Left ventricle myocardium superior (tissue), 1 donor: ENCODE results near the gene UBTD2. TPM values are rescaled to one million over a fixed set of nuclear protein-coding genes. Genes with fewer than 3 reads are reported as not detected.
A peak's percentile ranks its signal among the peaks of the same experiment; 100 is the strongest.

Source experiments
- ATAC-seq: fragments of 200-7000 bp; cut with Tn5 transposase; one replicate; pipeline ENCODE4 v1.9.1; 2020; ENCODE audit warnings: mild to moderate bottlenecking, moderate library complexity
- DNase-seq: peaks from one replicate; pipeline ENCODE4 v3.0.0-alpha.2; 2020
- intact Hi-C: fragments of 100-400 bp; cut with micrococcal nuclease; formaldehyde crosslinking; loops from one replicate; pipeline ENCODE4 v1.11.0; 2022
- total RNA-seq: library from RNA; stranded (reverse); fragmentation: NEBNext Ultra II Directional; extraction: Animal tissue kit (Norgen Biotek cat#: 25700); gene quantifications from one replicate; pipeline ENCODE4 v1.2.1, GENCODE V29; 2021
- donor health status: DM: no; HTN: yes; CAD: no; lungs with severe emphysema.

UBTD2 gene
- total RNA-seq, 1 donor from 2014 or later: 8.7 TPM

- peak; percentile 30 for ATAC-seq
Measured at GRCh38 chr5:172266071-172266675, 17.4 kb downstream of the UBTD2 start.

GRCh38 chr5:172264815-172265395, 18.7 kb downstream of the UBTD2 start:
- no peak for ATAC-seq
- no peak for DNase-seq
- intact Hi-C loops: no loop called here

More at GRCh38 chr5:172266071-172266675, 17.4 kb downstream of the UBTD2 start:
- DNase-seq: no peak
- intact Hi-C loops: no loop called here

- no peak for ATAC-seq
- intact Hi-C loops: no loop called here
- no peak for DNase-seq
Measured at GRCh38 chr5:172255444-172255843, 28.1 kb downstream of the UBTD2 start.

GRCh38 chr5:172252501-172252900, 31.1 kb downstream of the UBTD2 start:
- DNase-seq: no peak
- intact Hi-C loops: no loop called here
- no peak for ATAC-seq

GRCh38 chr5:172251419-172251818, 32.1 kb downstream of the UBTD2 start:
- intact Hi-C loops: no loop called here
- no peak for DNase-seq
- no peak for ATAC-seq

- no peak for ATAC-seq
- no peak for DNase-seq
- intact Hi-C loops: no loop called here
Measured at GRCh38 chr5:172248637-172249036, 34.9 kb downstream of the UBTD2 start.

- DNase-seq (no peak), ATAC-seq (no peak)
- intact Hi-C loops: no loop called here
Measured at GRCh38 chr5:172245703-172246125, 37.9 kb downstream of the UBTD2 start.

- no peak for DNase-seq
- no peak for ATAC-seq
- intact Hi-C loops: no loop called here
Measured at GRCh38 chr5:172245046-172245445, 38.5 kb downstream of the UBTD2 start.

GRCh38 chr5:172243302-172243701, 40.3 kb downstream of the UBTD2 start:
- no peak for ATAC-seq
- no peak for DNase-seq
- intact Hi-C loops: no loop called here

- ATAC-seq: no peak
- intact Hi-C loops: no loop called here
- DNase-seq: no peak
Measured at GRCh38 chr5:172238334-172238733, 45.2 kb downstream of the UBTD2 start.

- intact Hi-C loops: no loop called here
- no peak for ATAC-seq
- no peak for DNase-seq
Measured at GRCh38 chr5:172235827-172236736, 47.5 kb downstream of the UBTD2 start.

- ATAC-seq: no peak
Measured at GRCh38 chr5:172235132-172235780, 48.3 kb downstream of the UBTD2 start.

GRCh38 chr5:172234031-172234430, 49.5 kb downstream of the UBTD2 start:
- ATAC-seq: no peak
- no peak for DNase-seq
- intact Hi-C loops: no loop called here

More at GRCh38 chr5:172235132-172235780, 48.3 kb downstream of the UBTD2 start:
- intact Hi-C loops: no loop called here
- DNase-seq: no peak

- DNase-seq (no peak), ATAC-seq (no peak)
- intact Hi-C loops: no loop called here
Measured at GRCh38 chr5:172229904-172230303, 53.7 kb downstream of the UBTD2 start.

GRCh38 chr5:172224996-172225395, 58.6 kb downstream of the UBTD2 start:
- ATAC-seq (no peak), DNase-seq (no peak)
- intact Hi-C loops: no loop called here

GRCh38 chr5:172223901-172224873, 59.4 kb downstream of the UBTD2 start:
- DNase-seq (no peak), ATAC-seq (no peak)
- intact Hi-C loops: no loop called here

GRCh38 chr5:172219296-172219695, 64.3 kb downstream of the UBTD2 start:
- ATAC-seq (no peak), DNase-seq (no peak)
- intact Hi-C loops: no loop called here

GRCh38 chr5:172216345-172216744, 67.2 kb downstream of the UBTD2 start:
- ATAC-seq: no peak
- intact Hi-C loops: no loop called here
- DNase-seq: no peak

- intact Hi-C loops: no loop called here
- ATAC-seq: no peak
- DNase-seq: no peak
Measured at GRCh38 chr5:172213126-172213525, 70.4 kb downstream of the UBTD2 start.
